Stimulated activated effector memory CD8-positive, alpha-beta T cell treated with anti-CD3 and anti-CD28 coated beads, Interleukin-12 subunit alpha, Interleukin-12 subunit beta, amount 100 ng/mL, for 72 hours (primary cell): ENCODE data around the gene DIS3L2.
A peak's percentile ranks its signal among the peaks of the same experiment; 100 is the strongest.

Experiments used
- ATAC-seq: fragments of 150-1000 bp; cut with Tn5 transposase; 2 replicates; pipeline ENCODE4 v1.10.0; 2021
- DNase-seq, 2 donors: peaks; one replicate each; pipeline ENCODE4 v3.0.0; 2021 to 2022; ENCODE audit warnings: low spot score in 2 of 2
- H3K27ac Mint-ChIP-seq: one replicate; pipeline ENCODE4 v1.8.0; 2022; ENCODE audit warnings: mild to moderate bottlenecking, mixed read lengths
- H3K36me3 Mint-ChIP-seq: one replicate; pipeline ENCODE4 v1.8.0; 2022; ENCODE audit warnings: mild to moderate bottlenecking, mixed read lengths
- H3K4me1 Mint-ChIP-seq: one replicate; pipeline ENCODE4 v1.8.0; 2022; ENCODE audit warnings: mixed read lengths
- H3K4me3 Mint-ChIP-seq: one replicate; pipeline ENCODE4 v1.8.0; 2022; ENCODE audit warnings: mild to moderate bottlenecking, mixed read lengths
- H3K9me3 Mint-ChIP-seq: one replicate; pipeline ENCODE4 v1.8.0; 2022; ENCODE audit warnings: mixed read lengths

The DIS3L2 gene

GRCh38 chr2:232210306-232210705 is 248.8 kb downstream of the DIS3L2 start:
- Mint-ChIP-seq H3K4me3 (no peak overlapping the region), H3K9me3 (no peaks in the 10 kb centered on the region), H3K27ac (no peak overlapping the region), H3K4me1 (peaks cover 31% of the 10 kb centered on the region), H3K36me3 (no peaks in the 10 kb centered on the region)
- no peak for ATAC-seq
- no peak for DNase-seq

- no peak for ATAC-seq
Measured at GRCh38 chr2:232211743-232212686, 250.5 kb downstream of the DIS3L2 start.

GRCh38 chr2:232213176-232213575 is 251.7 kb downstream of the DIS3L2 start:
- Mint-ChIP-seq H3K9me3 (no peaks in the 10 kb centered on the region), H3K36me3 (no peaks in the 10 kb centered on the region), H3K4me1 (peaks cover 40% of the 10 kb centered on the region), H3K27ac (no peak overlapping the region), H3K4me3 (no peak overlapping the region)
- no peak for DNase-seq
- ATAC-seq, result no peak

More at GRCh38 chr2:232211743-232212686, 250.5 kb downstream of the DIS3L2 start:
- no peaks in the 10 kb centered on the region for H3K36me3 Mint-ChIP-seq
- no peak overlapping the region for H3K4me3 Mint-ChIP-seq
- H3K9me3 Mint-ChIP-seq, result no peaks in the 10 kb centered on the region
- DNase-seq, result no peak
- H3K4me1 Mint-ChIP-seq, result peaks cover 40% of the 10 kb centered on the region
- H3K27ac Mint-ChIP-seq, result no peak overlapping the region

- Mint-ChIP-seq H3K4me1 (peaks cover 46% of the 10 kb centered on the region), H3K9me3 (no peaks in the 10 kb centered on the region), H3K27ac (no peak overlapping the region), H3K4me3 (no peak overlapping the region), H3K36me3 (no peaks in the 10 kb centered on the region)
- no peak for DNase-seq
- no peak for ATAC-seq
Measured at GRCh38 chr2:232214053-232214452, 252.5 kb downstream of the DIS3L2 start.

- peaks cover 41% of the 10 kb centered on the region for H3K4me1 Mint-ChIP-seq
- no peak overlapping the region for H3K4me3 Mint-ChIP-seq
- no peaks in the 10 kb centered on the region for H3K36me3 Mint-ChIP-seq
- DNase-seq, result no peak
- ATAC-seq, result no peak
- no peaks in the 10 kb centered on the region for H3K9me3 Mint-ChIP-seq
- peak overlapping the region; percentile 5 for H3K27ac Mint-ChIP-seq
Measured at GRCh38 chr2:232216028-232216427, 254.5 kb downstream of the DIS3L2 start.

- Mint-ChIP-seq H3K4me1 (peaks cover 24% of the 10 kb centered on the region), H3K27ac (no peak overlapping the region), H3K4me3 (no peak overlapping the region), H3K9me3 (no peaks in the 10 kb centered on the region), H3K36me3 (no peaks in the 10 kb centered on the region)
- DNase-seq, result no peak
- ATAC-seq, result no peak
Measured at GRCh38 chr2:232218778-232219495, 257.4 kb downstream of the DIS3L2 start.

- Mint-ChIP-seq H3K4me1 (peaks cover 24% of the 10 kb centered on the region), H3K36me3 (no peaks in the 10 kb centered on the region), H3K9me3 (no peaks in the 10 kb centered on the region), H3K27ac (no peak overlapping the region), H3K4me3 (no peak overlapping the region)
- no peak for DNase-seq
- no peak for ATAC-seq
Measured at GRCh38 chr2:232219496-232219870, 258.0 kb downstream of the DIS3L2 start.

- H3K4me3 Mint-ChIP-seq, result no peak overlapping the region
- ATAC-seq (no peak), DNase-seq (no peak)
- no peak overlapping the region for H3K27ac Mint-ChIP-seq
- H3K9me3 Mint-ChIP-seq, result no peaks in the 10 kb centered on the region
- no peaks in the 10 kb centered on the region for H3K36me3 Mint-ChIP-seq
- peaks cover 24% of the 10 kb centered on the region for H3K4me1 Mint-ChIP-seq
Measured at GRCh38 chr2:232219932-232220331, 258.4 kb downstream of the DIS3L2 start.

- no peaks in the 10 kb centered on the region for H3K4me1 Mint-ChIP-seq
- H3K27ac Mint-ChIP-seq, result no peak overlapping the region
- H3K4me3 Mint-ChIP-seq, result no peak overlapping the region
- H3K9me3 Mint-ChIP-seq, result no peaks in the 10 kb centered on the region
- H3K36me3 Mint-ChIP-seq, result no peaks in the 10 kb centered on the region
- no peak for DNase-seq
- no peak for ATAC-seq
Measured at GRCh38 chr2:232225429-232225828, 263.9 kb downstream of the DIS3L2 start.

- Mint-ChIP-seq H3K27ac (no peak overlapping the region), H3K9me3 (no peaks in the 10 kb centered on the region), H3K4me3 (no peak overlapping the region), H3K36me3 (no peaks in the 10 kb centered on the region), H3K4me1 (no peaks in the 10 kb centered on the region)
- DNase-seq, result no peak
- ATAC-seq, result no peak
Measured at GRCh38 chr2:232225895-232226294, 264.4 kb downstream of the DIS3L2 start.

GRCh38 chr2:232228332-232228731 is 266.8 kb downstream of the DIS3L2 start:
- H3K4me3 Mint-ChIP-seq, result no peak overlapping the region
- H3K27ac Mint-ChIP-seq, result no peak overlapping the region
- H3K9me3 Mint-ChIP-seq, result no peaks in the 10 kb centered on the region
- H3K4me1 Mint-ChIP-seq, result peaks cover 16% of the 10 kb centered on the region
- DNase-seq (no peak), ATAC-seq (no peak)
- H3K36me3 Mint-ChIP-seq, result no peaks in the 10 kb centered on the region

- Mint-ChIP-seq H3K27ac (no peak overlapping the region), H3K4me1 (peaks cover 16% of the 10 kb centered on the region), H3K4me3 (no peak overlapping the region), H3K9me3 (no peaks in the 10 kb centered on the region), H3K36me3 (no peaks in the 10 kb centered on the region)
- no peak for ATAC-seq
- no peak for DNase-seq
Measured at GRCh38 chr2:232228971-232229894, 267.7 kb downstream of the DIS3L2 start.

- no peak for DNase-seq
- Mint-ChIP-seq H3K4me1 (peaks cover 16% of the 10 kb centered on the region), H3K9me3 (no peaks in the 10 kb centered on the region), H3K36me3 (no peaks in the 10 kb centered on the region), H3K4me3 (no peak overlapping the region), H3K27ac (no peak overlapping the region)
- ATAC-seq, result no peak
Measured at GRCh38 chr2:232229911-232230310, 268.4 kb downstream of the DIS3L2 start.

- Mint-ChIP-seq H3K27ac (no peak overlapping the region), H3K36me3 (no peaks in the 10 kb centered on the region), H3K4me3 (no peak overlapping the region), H3K9me3 (no peaks in the 10 kb centered on the region), H3K4me1 (peaks cover 16% of the 10 kb centered on the region)
- ATAC-seq (peak; percentile 51), DNase-seq (no peak)
Measured at GRCh38 chr2:232230560-232230959, 269.0 kb downstream of the DIS3L2 start.

GRCh38 chr2:232231554-232231953 is 270.0 kb downstream of the DIS3L2 start:
- no peaks in the 10 kb centered on the region for H3K36me3 Mint-ChIP-seq
- peak overlapping the region; percentile 67 for H3K27ac Mint-ChIP-seq
- DNase-seq, result no peak
- ATAC-seq, result no peak
- no peak overlapping the region for H3K4me3 Mint-ChIP-seq
- no peaks in the 10 kb centered on the region for H3K9me3 Mint-ChIP-seq
- peaks cover 16% of the 10 kb centered on the region for H3K4me1 Mint-ChIP-seq
